HCT116 (cell line): Measurements from ENCODE around the gene TBCD. TPM values are rescaled to one million over a fixed set of nuclear protein-coding genes. Genes with fewer than 3 reads are reported as not detected.

Experiments used
- ATAC-seq: fragments of 200-7000 bp; cut with Tn5 transposase; 2 replicates; pipeline ENCODE4 v1.9.1; 2020; ENCODE audit warnings: mild to moderate bottlenecking, moderate library complexity
- BruUV-seq: library from RNA; stranded (reverse); fragments of 400-500 nt; replicated peaks from 2 replicates; lab custom pipeline; 2021; lab: Mats Ljungman, UMichigan
- CTCF ChIA-PET: fragments of 300-600 bp; sonication (Branson Sonifier 250); formaldehyde crosslinking; loops from one replicate; lab custom pipeline; 2021; ENCODE audit warnings: antibody characterized with exemption; lab: Charles Lee
- POLR2A ChIA-PET: fragments of 300-600, 350-600 bp; sonication (Branson Sonifier 250); formaldehyde crosslinking; loops from one replicate; lab custom pipeline; 2021; ENCODE audit warnings: antibody characterized with exemption; lab: Charles Lee
- RAD21 ChIA-PET, 2 experiments: fragments of 300-600 bp; sonication (Branson Sonifier 250); formaldehyde crosslinking; loops; one replicate each; lab custom pipeline; 2023; ENCODE audit warnings: low total read pairs in 2 of 2; ENCODE audit not compliant: uncharacterized antibody in 2 of 2, unreplicated experiment in 2 of 2, low non-redundant PET in 1 of 2; lab: Charles Lee
- DNase-seq: peaks from one replicate; pipeline ENCODE4 v3.0.0-alpha.2; 2010; ENCODE audit warnings: low read depth, low spot score
- H2AFZ ChIP-seq: fragments of 200-600 bp; shearing (Covaris generic), sonication (generic); 2 replicates; pipeline ENCODE4 v1.6.1; 2017; ENCODE audit warnings: low read depth, mixed run types, mixed read lengths, antibody characterized with exemption, low read length; ENCODE audit not compliant: poor library complexity, severe bottlenecking
- H3K27ac ChIP-seq: 2 replicates; pipeline ENCODE4 v1.5.1; 2012; ENCODE audit warnings: low read depth, low read length
- H3K27me3 ChIP-seq: fragments of 200-600 bp; sonication (generic); 2 replicates; pipeline ENCODE4 v1.6.1; 2016; ENCODE audit warnings: mixed run types, low read length, mixed read lengths; ENCODE audit not compliant: insufficient read depth
- H3K36me3 ChIP-seq, 2 experiments: fragments of 200-500 bp in 1 of 2; fragments of 200-600 bp in 1 of 2; sonication (Bioruptor generic) in 1 of 2; sonication (generic) in 1 of 2; 2 replicates each; pipeline versions ENCODE4 v1.5.1 to v1.6.1; 2014 to 2016; ENCODE audit warnings: low read length in 2 of 2, inconsistent platforms in 1 of 2, mixed read lengths in 1 of 2, mixed run types in 1 of 2; ENCODE audit not compliant: insufficient read depth in 2 of 2, control insufficient read depth in 1 of 2
- H3K4me1 ChIP-seq, 2 experiments: fragments of 200-600 bp in 1 of 2; sonication (generic) in 1 of 2; 2 replicates each; pipeline versions ENCODE4 v1.5.1 to v1.6.1; 2012 to 2017; ENCODE audit warnings: low read length in 2 of 2, inconsistent platforms in 1 of 2, mild to moderate bottlenecking in 1 of 2, mixed read lengths in 1 of 2, mixed run types in 1 of 2, moderate library complexity in 1 of 2; ENCODE audit not compliant: insufficient read depth in 2 of 2, control insufficient read depth in 1 of 2
- H3K4me2 ChIP-seq: fragments of 200-600 bp; sonication (generic); 2 replicates; pipeline ENCODE4 v1.6.1; 2017; ENCODE audit warnings: mixed run types, low read length, mixed read lengths
- H3K4me3 ChIP-seq, 2 experiments: fragments of 200-600 bp in 1 of 2; sonication (generic) in 1 of 2; replicated peaks in 1 of 2; 2 replicates each; pipeline ENCODE4 v1.5.1; 2011 to 2016; ENCODE audit warnings: low read length in 2 of 2, control low read depth in 1 of 2, low read depth in 1 of 2, mild to moderate bottlenecking in 1 of 2, mixed read lengths in 1 of 2, mixed run types in 1 of 2
- H3K79me2 ChIP-seq: fragments of 200-600 bp; sonication (generic); 2 replicates; pipeline ENCODE4 v1.6.1; 2017; ENCODE audit warnings: mild to moderate bottlenecking, mixed run types, low read length, moderate library complexity, mixed read lengths; ENCODE audit not compliant: insufficient read depth
- H3K9ac ChIP-seq: fragments of 200-600 bp; sonication (generic); 2 replicates; pipeline ENCODE4 v1.6.1; 2016; ENCODE audit warnings: low read length, mixed read lengths
- H3K9me2 ChIP-seq: fragments of 200-600 bp; sonication (generic), shearing (Covaris generic); 2 replicates; pipeline ENCODE4 v1.6.1; 2017; ENCODE audit warnings: mixed run types, mild to moderate bottlenecking, moderate library complexity; ENCODE audit not compliant: insufficient read depth
- H3K9me3 ChIP-seq, 2 experiments: fragments of 200-500 bp in 1 of 2; fragments of 200-600 bp in 1 of 2; sonication (Bioruptor generic) in 1 of 2; sonication (generic) in 1 of 2; 2 replicates each; pipeline ENCODE4 v1.6.1; 2014 to 2017; ENCODE audit warnings: low read length in 2 of 2, mixed read lengths in 2 of 2, inconsistent platforms in 1 of 2, low read depth in 1 of 2, mild to moderate bottlenecking in 1 of 2, mixed run types in 1 of 2, moderate library complexity in 1 of 2; ENCODE audit not compliant: control insufficient read depth in 1 of 2, insufficient read depth in 1 of 2
- H4K20me1 ChIP-seq: fragments of 200-600 bp; sonication (generic), shearing (Covaris generic); 2 replicates; pipeline ENCODE4 v1.6.1; 2017; ENCODE audit warnings: mixed run types, mild to moderate bottlenecking, moderate library complexity; ENCODE audit not compliant: insufficient read depth
- CBX3 ChIP-seq: IDR thresholded peaks from 2 replicates; pipeline ENCODE4 v1.6.1; 2012; ENCODE audit warnings: low read depth
- CEBPB ChIP-seq: IDR thresholded peaks from 2 replicates; pipeline ENCODE4 v1.6.1; 2012; ENCODE audit warnings: low read depth
- EGR1 ChIP-seq: IDR thresholded peaks from 2 replicates; pipeline ENCODE4 v1.6.1; 2012; ENCODE audit warnings: low read depth
- EZH2phosphoT487 ChIP-seq: fragments of 200-600 bp; IDR thresholded peaks from 2 replicates; pipeline ENCODE4 v1.6.1; 2018; ENCODE audit warnings: antibody characterized with exemption, borderline replicate concordance
- FOSL1 ChIP-seq: IDR thresholded peaks from 2 replicates; pipeline ENCODE4 v1.6.1; 2012; ENCODE audit warnings: low read depth
- JUND ChIP-seq: IDR thresholded peaks from 2 replicates; pipeline ENCODE4 v1.6.1; 2012
- POLR2A ChIP-seq: IDR thresholded peaks from 2 replicates; pipeline ENCODE4 v1.7.0; 2011; ENCODE audit warnings: borderline replicate concordance; ENCODE audit not compliant: insufficient read depth, insufficient read length; ENCODE audit errors: extremely low read depth
- POLR2AphosphoS5 ChIP-seq: IDR thresholded peaks from 2 replicates; pipeline ENCODE4 v1.6.1; 2011; ENCODE audit warnings: mild to moderate bottlenecking, low read depth, low read length, moderate library complexity
- SIN3A ChIP-seq: IDR thresholded peaks from 2 replicates; pipeline ENCODE4 v1.6.1; 2012; ENCODE audit warnings: low read depth
- TCF7L2 ChIP-seq: IDR thresholded peaks from 2 replicates; pipeline ENCODE4 v1.7.0; 2011; ENCODE audit warnings: borderline replicate concordance, inconsistent platforms; ENCODE audit not compliant: insufficient read depth, insufficient read length; ENCODE audit errors: extremely low read depth
- YY1 ChIP-seq: IDR thresholded peaks from 2 replicates; pipeline ENCODE4 v1.6.1; 2011; ENCODE audit warnings: low read length, low read depth, moderate library complexity, mild to moderate bottlenecking; ENCODE audit not compliant: insufficient replicate concordance; ENCODE audit errors: extremely low read depth
- ZFX ChIP-seq: fragments of 450-650 bp; IDR thresholded peaks from 2 replicates; pipeline ENCODE4 v1.6.1; 2017
- intact Hi-C: fragments of 100-400 bp; cut with micrococcal nuclease; formaldehyde crosslinking; loops from 2 replicates; pipeline ENCODE4 v1.10.0; 2022
- total RNA-seq: library from RNA; stranded (reverse); gene quantifications from one replicate; pipeline ENCODE4 v1.2.1, GENCODE V29; 2021; ENCODE audit not compliant: unreplicated experiment
- TF ChIP-seq, protein P1 (sequence below): IDR thresholded peaks from 2 replicates; pipeline ENCODE4 v1.6.1; 2012
- TF ChIP-seq, protein P2 (sequence below): IDR thresholded peaks from 2 replicates; pipeline ENCODE4 v1.6.1; 2012
- TF ChIP-seq, protein P3 (sequence below): IDR thresholded peaks from 2 replicates; pipeline ENCODE4 v1.6.1; 2012; ENCODE audit warnings: low read depth
- TF ChIP-seq, protein P4 (sequence below), 3 experiments: fragments of 200-600 bp in 1 of 3; sonication (generic) in 1 of 3; IDR thresholded peaks in 2 of 3; conservative IDR thresholded peaks in 1 of 3; 2 replicates each; pipeline ENCODE4 v1.5.1; 2012 to 2017; ENCODE audit warnings: low read depth in 2 of 3, low read length in 2 of 3, antibody characterized with exemption in 1 of 3, borderline replicate concordance in 1 of 3, control low read depth in 1 of 3, mild to moderate bottlenecking in 1 of 3, mixed read lengths in 1 of 3, mixed run types in 1 of 3, moderate library complexity in 1 of 3; ENCODE audit not compliant: insufficient read depth in 1 of 3

The TBCD gene
- total RNA-seq, 1 experiment from 2014 or later: 152 TPM

- CTCF ChIA-PET: no interaction called here
- Histone ChIP-seq H2AFZ (no peak overlapping the region), H3K4me3 (no peak overlapping the region), H4K20me1 (no peaks in the 10 kb centered on the region), H3K4me2 (no peak overlapping the region), H3K9me3 (no peaks in the 10 kb centered on the region), H3K9ac (no peak overlapping the region), H3K9me2 (no peaks in the 10 kb centered on the region), H3K36me3 (no peaks in the 10 kb centered on the region; a peak in 1 of 4 replicates), H3K79me2 (no peaks in the 10 kb centered on the region), H3K27me3 (no peaks in the 10 kb centered on the region), H3K27ac (no peak overlapping the region), H3K4me1 (no peaks in the 10 kb centered on the region)
- RAD21 ChIA-PET: no interaction called here
- POLR2A ChIA-PET: interaction anchor here (0.6 kb wide), 1 partner anchor 320 kb away, joined by 4 read pairs; no protein-coding TSS in a partner anchor
- intact Hi-C loops: no loop called here
- ATAC-seq (no peak), DNase-seq (no peak)
- no peak for TF ChIP-seq CBX3
- no peak for TF ChIP-seq EGR1
- TF ChIP-seq SIN3A: no peak
- TF ChIP-seq, protein P1, sequence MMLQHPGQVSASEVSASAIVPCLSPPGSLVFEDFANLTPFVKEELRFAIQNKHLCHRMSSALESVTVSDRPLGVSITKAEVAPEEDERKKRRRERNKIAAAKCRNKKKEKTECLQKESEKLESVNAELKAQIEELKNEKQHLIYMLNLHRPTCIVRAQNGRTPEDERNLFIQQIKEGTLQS: no peak
- no peak for TF ChIP-seq TCF7L2
- TF ChIP-seq YY1: no peak
- TF ChIP-seq CEBPB: no peak
- no peak for TF ChIP-seq POLR2AphosphoS5
- TF ChIP-seq JUND: no peak
- no peak for TF ChIP-seq FOSL1
- TF ChIP-seq, protein P2, sequence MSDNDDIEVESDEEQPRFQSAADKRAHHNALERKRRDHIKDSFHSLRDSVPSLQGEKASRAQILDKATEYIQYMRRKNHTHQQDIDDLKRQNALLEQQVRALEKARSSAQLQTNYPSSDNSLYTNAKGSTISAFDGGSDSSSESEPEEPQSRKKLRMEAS: no peak
- TF ChIP-seq, protein P3, sequence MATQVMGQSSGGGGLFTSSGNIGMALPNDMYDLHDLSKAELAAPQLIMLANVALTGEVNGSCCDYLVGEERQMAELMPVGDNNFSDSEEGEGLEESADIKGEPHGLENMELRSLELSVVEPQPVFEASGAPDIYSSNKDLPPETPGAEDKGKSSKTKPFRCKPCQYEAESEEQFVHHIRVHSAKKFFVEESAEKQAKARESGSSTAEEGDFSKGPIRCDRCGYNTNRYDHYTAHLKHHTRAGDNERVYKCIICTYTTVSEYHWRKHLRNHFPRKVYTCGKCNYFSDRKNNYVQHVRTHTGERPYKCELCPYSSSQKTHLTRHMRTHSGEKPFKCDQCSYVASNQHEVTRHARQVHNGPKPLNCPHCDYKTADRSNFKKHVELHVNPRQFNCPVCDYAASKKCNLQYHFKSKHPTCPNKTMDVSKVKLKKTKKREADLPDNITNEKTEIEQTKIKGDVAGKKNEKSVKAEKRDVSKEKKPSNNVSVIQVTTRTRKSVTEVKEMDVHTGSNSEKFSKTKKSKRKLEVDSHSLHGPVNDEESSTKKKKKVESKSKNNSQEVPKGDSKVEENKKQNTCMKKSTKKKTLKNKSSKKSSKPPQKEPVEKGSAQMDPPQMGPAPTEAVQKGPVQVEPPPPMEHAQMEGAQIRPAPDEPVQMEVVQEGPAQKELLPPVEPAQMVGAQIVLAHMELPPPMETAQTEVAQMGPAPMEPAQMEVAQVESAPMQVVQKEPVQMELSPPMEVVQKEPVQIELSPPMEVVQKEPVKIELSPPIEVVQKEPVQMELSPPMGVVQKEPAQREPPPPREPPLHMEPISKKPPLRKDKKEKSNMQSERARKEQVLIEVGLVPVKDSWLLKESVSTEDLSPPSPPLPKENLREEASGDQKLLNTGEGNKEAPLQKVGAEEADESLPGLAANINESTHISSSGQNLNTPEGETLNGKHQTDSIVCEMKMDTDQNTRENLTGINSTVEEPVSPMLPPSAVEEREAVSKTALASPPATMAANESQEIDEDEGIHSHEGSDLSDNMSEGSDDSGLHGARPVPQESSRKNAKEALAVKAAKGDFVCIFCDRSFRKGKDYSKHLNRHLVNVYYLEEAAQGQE: no peak
- TF ChIP-seq ZFX: no peak
- TF ChIP-seq EZH2phosphoT487: no peak
- no peak for TF ChIP-seq POLR2A
- TF ChIP-seq, protein P4, sequence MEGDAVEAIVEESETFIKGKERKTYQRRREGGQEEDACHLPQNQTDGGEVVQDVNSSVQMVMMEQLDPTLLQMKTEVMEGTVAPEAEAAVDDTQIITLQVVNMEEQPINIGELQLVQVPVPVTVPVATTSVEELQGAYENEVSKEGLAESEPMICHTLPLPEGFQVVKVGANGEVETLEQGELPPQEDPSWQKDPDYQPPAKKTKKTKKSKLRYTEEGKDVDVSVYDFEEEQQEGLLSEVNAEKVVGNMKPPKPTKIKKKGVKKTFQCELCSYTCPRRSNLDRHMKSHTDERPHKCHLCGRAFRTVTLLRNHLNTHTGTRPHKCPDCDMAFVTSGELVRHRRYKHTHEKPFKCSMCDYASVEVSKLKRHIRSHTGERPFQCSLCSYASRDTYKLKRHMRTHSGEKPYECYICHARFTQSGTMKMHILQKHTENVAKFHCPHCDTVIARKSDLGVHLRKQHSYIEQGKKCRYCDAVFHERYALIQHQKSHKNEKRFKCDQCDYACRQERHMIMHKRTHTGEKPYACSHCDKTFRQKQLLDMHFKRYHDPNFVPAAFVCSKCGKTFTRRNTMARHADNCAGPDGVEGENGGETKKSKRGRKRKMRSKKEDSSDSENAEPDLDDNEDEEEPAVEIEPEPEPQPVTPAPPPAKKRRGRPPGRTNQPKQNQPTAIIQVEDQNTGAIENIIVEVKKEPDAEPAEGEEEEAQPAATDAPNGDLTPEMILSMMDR (IDR thresholded peaks at IDR 0.05 in 2 of 3, conservative IDR thresholded peaks at IDR 0.05 in 1 of 3; ENCODE audit: borderline replicate concordance in 1 of 3, insufficient read depth in 1 of 3, low read depth in 2 of 3, low read length in 2 of 3): no peak
- BruUV-seq: no TSS peak
These were observed 90.2 kb downstream of the TBCD start for GRCh38 chr17:82841921-82842596.
